GM12878 (cell line): Measurements from ENCODE around the gene TMC6.

Source experiments
- CHD4 ChIP-seq: fragments of 200-600 bp; sonication (generic); IDR thresholded peaks from 2 replicates; pipeline ENCODE4 v1.6.1; 2016; ENCODE audit warnings: mild to moderate bottlenecking
- EGR1 ChIP-seq, 2 experiments: IDR thresholded peaks; 1 replicate in 1 of 2; 2 replicates in 1 of 2; pipeline ENCODE4 v1.6.1; 2011 to 2012; ENCODE audit warnings: low read depth in 2 of 2, low read length in 2 of 2, borderline replicate concordance in 1 of 2, mild to moderate bottlenecking in 1 of 2, moderate library complexity in 1 of 2
- RFX5 ChIP-seq: IDR thresholded peaks from 2 replicates; pipeline ENCODE4 v1.6.1; 2011; ENCODE audit warnings: low read depth, low read length, improper control_type of control experiment

- TF ChIP-seq CHD4 = no peak
- TF ChIP-seq EGR1 (IDR thresholded peaks at IDR 0.05; ENCODE audit: borderline replicate concordance in 1 of 2, low read depth in 2 of 2, low read length in 2 of 2) = no peak
- TF ChIP-seq RFX5 = no peak
These were observed 23.5 kb downstream of the TMC6 start for GRCh38 chr17:78105101-78105500.
